ENCODE measurements around the gene PTH2R.

PTH2R gene

GRCh38 chr2:208485390-208485789, 78.8 kb downstream of the PTH2R start:
- Histone ChIP-seq H3F3A (ENCODE audit: control insufficient read depth, insufficient read depth) (no peaks in the 10 kb centered on the region), H3K36me3 (ENCODE audit: control insufficient read depth, low read length) (no peaks in the 10 kb centered on the region), H3K79me2 (ENCODE audit: control insufficient read depth, low read length) (no peaks in the 10 kb centered on the region), H3K9me3 (ENCODE audit: control insufficient read depth, insufficient read depth, low read length) (no peaks in the 10 kb centered on the region), H3K4me3 (ENCODE audit: low read length) (no peak overlapping the region), H3K9me2 (replicated peaks; ENCODE audit: control insufficient read depth, low read length) (no peaks in the 10 kb centered on the region), H3K27ac (ENCODE audit: low read depth, low read length) (no peak overlapping the region), H3K4me1 (ENCODE audit: control insufficient read depth, low read length) (peaks cover 14% of the 10 kb centered on the region), H3K27me3 (ENCODE audit: control insufficient read depth, low read length) (no peaks in the 10 kb centered on the region; the same call in 1 of the 2 replicates), H3K4me2 (ENCODE audit: low read length) (no peak overlapping the region), H4K20me1 (ENCODE audit: control insufficient read depth, insufficient read depth, low read depth, low read length) (no peaks in the 10 kb centered on the region)
- TF ChIP-seq CTCF (IDR thresholded peaks at IDR 0.05; ENCODE audit: low read depth, low read length, poor library complexity, severe bottlenecking) (no peak), EZH2phosphoT487 (IDR thresholded peaks at IDR 0.05; ENCODE audit: borderline replicate concordance, low read length) (no peak)

- no peak overlapping the region for H3K4me3 ChIP-seq (ENCODE audit: low read length)
- H3K27me3 ChIP-seq (ENCODE audit: control insufficient read depth, low read length): no peaks in the 10 kb centered on the region; the same call in 1 of the 2 replicates
- TF ChIP-seq EZH2phosphoT487 (IDR thresholded peaks at IDR 0.05; ENCODE audit: borderline replicate concordance, low read length) (no peak), CTCF (IDR thresholded peaks at IDR 0.05; ENCODE audit: low read depth, low read length, poor library complexity, severe bottlenecking) (no peak)
- no peak overlapping the region for H3K4me2 ChIP-seq (ENCODE audit: low read length)
- H3K27ac ChIP-seq (ENCODE audit: low read depth, low read length): no peak overlapping the region
- no peaks in the 10 kb centered on the region for H4K20me1 ChIP-seq (ENCODE audit: control insufficient read depth, insufficient read depth, low read depth, low read length)
- H3K9me2 ChIP-seq (replicated peaks; ENCODE audit: control insufficient read depth, low read length): no peaks in the 10 kb centered on the region
- no peaks in the 10 kb centered on the region for H3K4me1 ChIP-seq (ENCODE audit: control insufficient read depth, low read length)
- H3K79me2 ChIP-seq (ENCODE audit: control insufficient read depth, low read length): no peaks in the 10 kb centered on the region
- no peaks in the 10 kb centered on the region for H3K9me3 ChIP-seq (ENCODE audit: control insufficient read depth, insufficient read depth, low read length)
- no peaks in the 10 kb centered on the region for H3F3A ChIP-seq (ENCODE audit: control insufficient read depth, insufficient read depth)
- no peaks in the 10 kb centered on the region for H3K36me3 ChIP-seq (ENCODE audit: control insufficient read depth, low read length)
These were observed 82.3 kb downstream of the PTH2R start for GRCh38 chr2:208488686-208489564.

GRCh38 chr2:208489687-208490086, 83.1 kb downstream of the PTH2R start:
- H3K4me1 ChIP-seq (ENCODE audit: control insufficient read depth, low read length): no peaks in the 10 kb centered on the region
- H3K4me2 ChIP-seq (ENCODE audit: low read length): no peak overlapping the region
- H3F3A ChIP-seq (ENCODE audit: control insufficient read depth, insufficient read depth): no peaks in the 10 kb centered on the region
- no peaks in the 10 kb centered on the region for H3K9me3 ChIP-seq (ENCODE audit: control insufficient read depth, insufficient read depth, low read length)
- no peaks in the 10 kb centered on the region for H4K20me1 ChIP-seq (ENCODE audit: control insufficient read depth, insufficient read depth, low read depth, low read length)
- no peak overlapping the region for H3K4me3 ChIP-seq (ENCODE audit: low read length)
- no peaks in the 10 kb centered on the region for H3K79me2 ChIP-seq (ENCODE audit: control insufficient read depth, low read length)
- no peaks in the 10 kb centered on the region for H3K36me3 ChIP-seq (ENCODE audit: control insufficient read depth, low read length)
- H3K27ac ChIP-seq (ENCODE audit: low read depth, low read length): no peak overlapping the region
- no peaks in the 10 kb centered on the region for H3K9me2 ChIP-seq (replicated peaks; ENCODE audit: control insufficient read depth, low read length)
- H3K27me3 ChIP-seq (ENCODE audit: control insufficient read depth, low read length): no peaks in the 10 kb centered on the region; the same call in 1 of the 2 replicates
- no peak for TF ChIP-seq CTCF (IDR thresholded peaks at IDR 0.05; ENCODE audit: low read depth, low read length, poor library complexity, severe bottlenecking)
- no peak for TF ChIP-seq EZH2phosphoT487 (IDR thresholded peaks at IDR 0.05; ENCODE audit: borderline replicate concordance, low read length)

Measured in DOHH2 (cell line).